Body of pancreas (tissue), 4 donors: ENCODE data around the gene CAMK1D. TPM values are rescaled to one million over a fixed set of nuclear protein-coding genes. Genes with fewer than 3 reads are reported as not detected.
A peak's percentile ranks its signal among the peaks of the same experiment; 100 is the strongest.

Experiments used
- ATAC-seq: fragments of 150-250 bp; one replicate; pipeline ENCODE4 v1.9.1; 2016
- DNase-seq, 4 donors: peaks; one replicate each; pipeline ENCODE4 v3.0.0-alpha.2; 2019
- H3K27ac ChIP-seq, 4 donors: fragments of 200-600 bp; sonication (generic); 1 replicate in 3 of 4; 2 replicates in 1 of 4; pipeline versions ENCODE4 v1.5.1 to v1.6.1; 2016 to 2019; ENCODE audit warnings: mild to moderate bottlenecking in 1 of 4, mixed read lengths in 1 of 4, moderate library complexity in 1 of 4
- H3K27me3 ChIP-seq, 2 donors: fragments of 200-600 bp; sonication (generic); one replicate each; pipeline ENCODE4 v1.6.0; 2016; ENCODE audit warnings: mild to moderate bottlenecking in 1 of 2
- H3K36me3 ChIP-seq, 2 donors: fragments of 200-600 bp; sonication (generic); replicated peaks in 1 of 2; 2 replicates each; pipeline ENCODE4 v1.5.1; 2016; ENCODE audit warnings: low read depth in 2 of 2; ENCODE audit not compliant: insufficient read depth in 1 of 2
- H3K4me1 ChIP-seq: fragments of 200-600 bp; sonication (generic); one replicate; pipeline ENCODE4 v1.6.0; 2016
- H3K4me3 ChIP-seq, 2 donors: fragments of 200-600 bp; sonication (generic); 1 replicate in 1 of 2; 2 replicates in 1 of 2; pipeline ENCODE4 v1.5.1; 2016 to 2019
- H3K9me3 ChIP-seq, 3 donors: fragments of 200-600 bp; sonication (generic); 1 replicate in 2 of 3; 2 replicates in 1 of 3; pipeline ENCODE4 v1.5.1; 2016
- CTCF ChIP-seq, 7 experiments: fragments of 450-650 bp in 4 of 7; fragments of 200-600 bp in 3 of 7; sonication (generic) in 3 of 7; IDR thresholded peaks; one replicate each; pipeline ENCODE4 v1.5.1; 2016 to 2019; ENCODE audit warnings: antibody characterized with exemption in 7 of 7
- POLR2A ChIP-seq, 3 donors: fragments of 450-650 bp; IDR thresholded peaks; one replicate each; pipeline ENCODE4 v1.6.1; 2016; ENCODE audit warnings: antibody characterized with exemption in 3 of 3, mild to moderate bottlenecking in 2 of 3
- WGBS, 2 donors: methylation state at CpG; one replicate each; pipeline ENCODE4 v1.1.5; 2017; 5-methylcytosine and 5-hydroxymethylcytosine counted together
- intact Hi-C: fragments of 100-400 bp; cut with DNase I; formaldehyde crosslinking; loops from one replicate; pipeline ENCODE4 v1.15.1; 2023
- total RNA-seq, 2 donors: library from RNA; depleted of rRNA; stranded (reverse); fragments of >200 nt; gene quantifications; one replicate each; pipeline ENCODE4 v1.1.0, GENCODE V29; 2016

The CAMK1D gene
- total RNA-seq, 2 donors from 2014 or later: 12.5 to 14.2 TPM

GRCh38 chr10:12348294-12348869 is 965 bp upstream of the CAMK1D start:
- intact Hi-C loops: no loop called here
- WGBS, 2 donors: 13 to 15% methylated on average over 13 to 24 of the region's 24 CpGs
- Histone ChIP-seq H3K4me3 (peak overlapping the region in 1 of 2 donors; percentile 11), H3K27me3 (no peaks in the 10 kb centered on the region), H3K9me3 (no peaks in the 10 kb centered on the region), H3K4me1 (peaks cover 51% of the 10 kb centered on the region), H3K27ac (peak overlapping the region; percentile 87 to 96 (median 92)), H3K36me3 (no peaks in the 10 kb centered on the region)
- ATAC-seq: peak; percentile 60
- peak; percentile 71 to 90 (median 82) for DNase-seq
- TF ChIP-seq CTCF (IDR thresholded peaks at IDR 0.05) (peak in 1 of 7 experiments; percentile 16), POLR2A (IDR thresholded peaks at IDR 0.05) (peak; percentile 13 to 56 (median 52))

GRCh38 chr10:12349629-12350166 is 351 bp downstream of the CAMK1D start:
- no peak for DNase-seq
- ATAC-seq: peak; percentile 7
- Histone ChIP-seq H3K4me3 (peak overlapping the region; percentile 67 to 70), H3K9me3 (no peaks in the 10 kb centered on the region), H3K36me3 (no peaks in the 10 kb centered on the region), H3K27me3 (no peaks in the 10 kb centered on the region), H3K4me1 (peaks cover 59% of the 10 kb centered on the region), H3K27ac (peak overlapping the region; percentile 87 to 96 (median 92))
- 0% methylated on average over 9 to 48 of the region's 73 CpGs for WGBS, 2 donors
- TF ChIP-seq CTCF (IDR thresholded peaks at IDR 0.05) (no peak), POLR2A (IDR thresholded peaks at IDR 0.05) (no peak)
- intact Hi-C loops: no loop called here

- no peaks in the 10 kb centered on the region for H3K27me3 ChIP-seq
- DNase-seq (peak; percentile 33 to 57 (median 45)), ATAC-seq (peak; percentile 4)
- no peaks in the 10 kb centered on the region for H3K36me3 ChIP-seq
- peak overlapping the region; percentile 87 to 96 (median 92) for H3K27ac ChIP-seq
- H3K9me3 ChIP-seq: no peaks in the 10 kb centered on the region
- peak overlapping the region; percentile 67 to 70 for H3K4me3 ChIP-seq
- 0% methylated on average over 15 to 46 of the region's 47 CpGs for WGBS, 2 donors
- TF ChIP-seq CTCF (IDR thresholded peaks at IDR 0.05) (peak in 3 of 7 experiments; percentile 27 to 36 (median 34)), POLR2A (IDR thresholded peaks at IDR 0.05) (peak in 2 of 3 donors; percentile 19 to 35)
- peaks cover 59% of the 10 kb centered on the region for H3K4me1 ChIP-seq
- intact Hi-C loops: no loop called here
Measured at GRCh38 chr10:12350167-12350872, 973 bp downstream of the CAMK1D start.

- H3K4me1 ChIP-seq: peaks cover 59% of the 10 kb centered on the region
- no peaks in the 10 kb centered on the region for H3K27me3 ChIP-seq
- DNase-seq: no peak
- TF ChIP-seq POLR2A (IDR thresholded peaks at IDR 0.05) (no peak), CTCF (IDR thresholded peaks at IDR 0.05) (no peak)
- no peak for ATAC-seq
- peak overlapping the region; percentile 67 to 70 for H3K4me3 ChIP-seq
- WGBS, 2 donors: 19 to 29% methylated on average over 9 of the region's 9 CpGs
- intact Hi-C loops: no loop called here
- H3K36me3 ChIP-seq: no peaks in the 10 kb centered on the region
- peak overlapping the region; percentile 87 to 96 (median 92) for H3K27ac ChIP-seq
- H3K9me3 ChIP-seq: no peaks in the 10 kb centered on the region
Measured at GRCh38 chr10:12350925-12351324, 1.6 kb downstream of the CAMK1D start.
